Measurements from ENCODE around the gene STK11.

The STK11 gene

DNA sequence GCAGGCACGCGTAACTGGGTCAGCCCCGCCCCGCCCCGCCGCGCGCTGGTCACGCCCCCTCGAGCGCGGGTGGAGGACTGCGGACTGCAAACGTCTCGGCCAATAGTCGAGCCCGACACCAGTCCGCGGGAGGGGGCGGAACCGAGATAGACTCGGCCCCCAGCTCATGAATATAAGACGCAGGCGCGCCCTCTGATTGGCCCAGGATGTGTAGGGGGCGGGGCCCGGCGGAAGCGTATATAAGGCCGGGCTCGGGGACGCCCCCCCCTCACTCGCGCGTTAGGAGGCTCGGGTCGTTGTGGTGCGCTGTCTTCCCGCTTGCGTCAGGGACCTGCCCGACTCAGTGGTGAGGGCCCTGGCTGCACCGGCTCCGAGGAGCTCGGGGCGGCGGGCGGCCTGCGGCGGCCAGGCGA, 63.5 kb downstream of the STK11 start, which contains the start of gene CIRBP:
TSS of gene CIRBP (plus strand) at position 268 of the 413 bp plus-strand sequence. CDS start 1,602 bp downstream, outside the sequence.
- DNase-seq (ENCODE audit: low read depth, low spot score): peak; percentile 90
- peak within 1 kb of the TSS; percentile 99 for H3K27ac ChIP-seq

DNA sequence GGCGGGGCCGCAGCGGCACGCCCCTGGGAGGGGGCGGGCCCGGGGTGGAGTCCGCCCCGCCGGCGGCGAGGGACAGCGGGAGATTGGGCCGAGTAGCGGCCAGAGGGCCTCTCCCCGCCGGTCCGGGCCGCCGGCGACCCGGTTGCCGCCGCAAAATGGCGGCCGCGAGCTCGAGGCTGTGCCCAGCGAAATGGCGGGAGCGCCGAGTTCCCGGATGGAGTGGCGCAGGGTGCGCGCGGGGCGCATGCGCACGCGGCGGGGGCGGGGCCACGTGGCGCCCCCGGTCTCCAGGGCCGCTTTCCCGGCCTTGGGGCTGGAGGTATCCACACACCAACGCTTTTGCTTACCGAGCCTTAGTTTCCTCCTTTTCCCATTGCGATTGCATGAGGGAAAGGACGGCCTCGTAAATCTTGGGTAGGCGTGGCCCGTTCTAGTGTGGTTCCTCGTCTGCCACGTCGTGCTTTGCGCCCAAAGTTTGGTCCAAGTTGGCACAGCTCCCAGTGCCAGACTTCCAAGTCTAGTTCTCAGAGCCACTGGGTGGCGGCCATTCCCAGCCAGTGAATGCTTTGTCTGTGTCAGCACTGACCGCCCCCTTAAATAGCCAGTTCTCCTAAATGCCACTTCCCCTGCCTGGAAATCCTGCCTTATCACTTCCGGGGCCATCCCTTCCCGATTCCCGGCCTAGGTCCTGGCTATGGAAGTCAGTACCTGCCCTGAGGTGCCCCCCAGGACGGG, 64.1 kb downstream of the STK11 start:
- H3K27ac ChIP-seq: peak overlapping the region; percentile 99
- no peak for DNase-seq (ENCODE audit: low read depth, low spot score)

GRCh38 chr19:1270213-1270853, 64.8 kb downstream of the STK11 start:
- no peak for DNase-seq (ENCODE audit: low read depth, low spot score)
- H3K27ac ChIP-seq: peak overlapping the region; percentile 99

DNA sequence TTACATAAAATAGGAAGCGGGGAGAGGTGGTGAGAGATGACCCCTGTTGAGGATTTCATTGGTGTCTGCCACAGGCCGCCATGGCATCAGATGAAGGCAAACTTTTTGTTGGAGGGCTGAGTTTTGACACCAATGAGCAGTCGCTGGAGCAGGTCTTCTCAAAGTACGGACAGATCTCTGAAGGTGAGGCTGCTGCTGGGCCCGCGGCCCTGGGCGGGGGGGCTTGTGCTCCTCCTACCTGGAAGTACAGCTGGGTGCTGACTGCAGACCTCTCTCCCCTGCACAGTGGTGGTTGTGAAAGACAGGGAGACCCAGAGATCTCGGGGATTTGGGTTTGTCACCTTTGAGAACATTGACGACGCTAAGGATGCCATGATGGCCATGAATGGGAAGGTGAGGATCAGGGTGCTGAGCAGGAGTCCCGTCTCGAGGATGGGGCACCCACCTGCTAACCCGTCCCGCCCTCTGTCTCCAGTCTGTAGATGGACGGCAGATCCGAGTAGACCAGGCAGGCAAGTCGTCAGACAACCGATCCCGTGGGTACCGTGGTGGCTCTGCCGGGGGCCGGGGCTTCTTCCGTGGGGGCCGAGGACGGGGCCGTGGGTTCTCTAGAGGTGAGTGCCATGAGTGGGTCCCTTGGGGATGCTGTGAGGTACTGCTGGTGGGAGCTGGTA, 65.4 kb downstream of the STK11 start:
- DNase-seq (ENCODE audit: low read depth, low spot score): no peak
- H3K27ac ChIP-seq: peak overlapping the region; percentile 99

GRCh38 chr19:1271528-1272422, 66.2 kb downstream of the STK11 start:
- peak overlapping the region; percentile 99 for H3K27ac ChIP-seq
- no peak for DNase-seq (ENCODE audit: low read depth, low spot score)

DNA sequence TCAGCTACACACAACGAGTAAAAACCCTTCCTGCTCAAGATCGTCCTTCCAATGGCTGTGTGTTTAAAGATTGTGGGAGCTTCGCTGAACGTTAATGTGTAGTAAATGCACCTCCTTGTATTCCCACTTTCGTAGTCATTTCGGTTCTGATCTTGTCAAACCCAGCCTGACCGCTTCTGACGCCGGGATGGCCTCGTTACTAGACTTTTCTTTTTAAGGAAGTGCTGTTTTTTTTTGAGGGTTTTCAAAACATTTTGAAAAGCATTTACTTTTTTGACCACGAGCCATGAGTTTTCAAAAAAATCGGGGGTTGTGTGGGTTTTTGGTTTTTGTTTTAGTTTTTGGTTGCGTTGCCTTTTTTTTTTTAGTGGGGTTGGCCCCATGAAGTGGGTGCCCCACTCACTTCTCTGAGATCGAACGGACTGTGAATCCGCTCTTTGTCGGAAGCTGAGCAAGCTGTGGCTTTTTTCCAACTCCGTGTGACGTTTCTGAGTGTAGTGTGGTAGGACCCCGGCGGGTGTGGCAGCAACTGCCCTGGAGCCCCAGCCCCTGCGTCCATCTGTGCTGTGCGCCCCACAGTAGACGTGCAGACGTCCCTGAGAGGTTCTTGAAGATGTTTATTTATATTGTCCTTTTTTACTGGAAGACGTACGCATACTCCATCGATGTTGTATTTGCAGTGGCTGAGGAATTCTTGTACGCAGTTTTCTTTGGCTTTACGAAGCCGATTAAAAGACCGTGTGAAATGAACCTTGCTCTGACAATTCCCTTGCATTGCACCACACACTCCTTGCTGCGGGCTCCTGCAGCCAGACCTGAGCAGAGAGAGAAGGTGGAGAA, 67.1 kb downstream of the STK11 start:
- H3K27ac ChIP-seq: peak overlapping the region; percentile 99
- no peak for DNase-seq (ENCODE audit: low read depth, low spot score)

- H3K27ac ChIP-seq: peak overlapping the region; percentile 92
- DNase-seq (ENCODE audit: low read depth, low spot score): no peak
Observed at GRCh38 chr19:1273263-1274041, 67.9 kb downstream of the STK11 start.

GRCh38 chr19:1274081-1274851, 68.7 kb downstream of the STK11 start:
- H3K27ac ChIP-seq: peak overlapping the region; percentile 92
- DNase-seq (ENCODE audit: low read depth, low spot score): no peak

GRCh38 chr19:1274852-1275259, 69.3 kb downstream of the STK11 start:
- no peak for DNase-seq (ENCODE audit: low read depth, low spot score)
- H3K27ac ChIP-seq: peak overlapping the region; percentile 92

DNA sequence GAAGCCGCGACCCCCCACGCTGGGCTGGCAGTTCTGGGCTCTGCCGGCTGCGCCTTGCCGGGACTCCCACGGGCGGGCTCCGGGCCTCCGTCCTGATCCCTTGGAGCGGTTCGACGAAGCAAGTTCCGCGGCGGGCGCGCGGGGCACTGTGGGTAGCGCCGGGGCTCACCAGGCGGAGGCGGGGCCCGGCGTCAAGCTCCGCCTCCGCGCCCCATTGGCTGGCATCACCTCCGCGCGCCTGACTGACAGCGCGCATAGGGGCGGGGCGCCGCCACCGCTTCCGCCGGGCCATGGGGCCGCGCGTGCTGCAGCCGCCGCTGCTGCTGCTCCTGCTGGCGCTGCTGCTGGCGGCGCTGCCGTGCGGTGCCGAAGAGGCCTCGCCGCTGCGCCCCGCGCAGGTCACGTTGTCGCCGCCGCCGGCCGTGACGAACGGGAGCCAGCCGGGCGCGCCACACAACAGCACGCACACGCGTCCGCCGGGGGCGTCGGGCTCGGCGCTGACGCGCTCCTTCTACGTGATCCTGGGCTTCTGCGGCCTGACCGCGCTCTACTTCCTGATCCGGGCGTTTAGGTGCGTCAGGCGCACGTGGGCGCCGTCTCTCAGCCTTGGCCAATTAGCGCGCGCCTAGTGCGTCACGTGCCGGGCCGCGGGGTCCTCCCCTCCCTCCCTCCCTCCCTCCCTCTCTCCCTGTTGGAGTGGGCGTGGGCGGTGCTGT, 69.8 kb downstream of the STK11 start, which contains the start of gene FAM174C:
TSS of gene FAM174C (plus strand) at position 271 of the 716 bp plus-strand sequence. CDS start at position 291, 20 bp downstream.
- H3K27ac ChIP-seq: peak within 1 kb of the TSS; percentile 92

GRCh38 chr19:1275976-1276627, 70.5 kb downstream of the STK11 start:
- no peak for DNase-seq (ENCODE audit: low read depth, low spot score)
- peak overlapping the region; percentile 92 for H3K27ac ChIP-seq

More for the DNA sequence above, 69.8 kb downstream of the STK11 start, which contains the start of gene FAM174C:
- DNase-seq (ENCODE audit: low read depth, low spot score): peak; percentile 93

DNA sequence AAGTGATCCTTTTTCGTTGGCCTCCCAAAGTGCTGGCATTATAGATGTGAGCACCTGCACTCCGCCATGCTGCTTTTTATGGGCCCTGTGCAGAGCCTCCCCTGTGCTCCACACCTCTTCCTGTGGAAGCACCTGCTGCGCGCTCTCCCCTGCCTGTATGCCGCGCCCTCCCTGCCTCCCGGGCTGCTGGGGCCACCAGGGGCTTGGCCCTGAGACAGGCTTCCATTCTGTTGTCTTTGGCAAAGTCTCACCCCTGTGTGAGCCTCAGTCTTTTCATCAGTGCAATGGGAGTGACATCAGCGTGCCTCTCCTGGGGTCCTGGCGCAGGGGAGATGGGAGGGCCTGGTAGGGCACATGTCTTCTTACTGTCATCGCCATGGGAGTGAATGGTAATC, 71.0 kb downstream of the STK11 start:
- no peak for DNase-seq (ENCODE audit: low read depth, low spot score)
- peak overlapping the region; percentile 92 for H3K27ac ChIP-seq

DNA sequence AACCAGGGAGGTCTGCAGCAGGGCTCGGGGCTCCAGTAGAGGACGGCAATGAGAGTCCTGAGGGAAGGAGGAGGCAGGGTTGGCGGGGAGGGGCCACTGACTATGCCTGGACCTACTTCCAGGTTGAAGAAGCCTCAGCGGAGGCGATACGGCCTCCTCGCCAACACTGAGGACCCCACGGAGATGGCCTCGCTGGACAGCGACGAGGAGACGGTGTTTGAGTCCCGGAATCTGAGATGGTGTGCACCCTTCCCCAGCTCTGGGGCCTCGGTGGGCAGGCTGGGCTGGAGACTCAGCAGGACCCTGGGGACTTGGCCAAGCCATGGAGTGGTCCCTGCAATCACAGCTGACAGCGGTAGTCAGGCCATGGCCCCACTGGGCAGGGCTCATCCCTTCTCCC, 71.5 kb downstream of the STK11 start:
- DNase-seq (ENCODE audit: low read depth, low spot score): no peak
- H3K27ac ChIP-seq: no peak overlapping the region
